Measurements from ENCODE around the gene SHROOM3. TPM values are rescaled to one million over a fixed set of nuclear protein-coding genes. Genes with fewer than 3 reads are reported as not detected.

Gene SHROOM3
- total and polyA plus RNA-seq, 12 donors, result 1.1 to 16.2 (median 8.8) TPM

DNA sequence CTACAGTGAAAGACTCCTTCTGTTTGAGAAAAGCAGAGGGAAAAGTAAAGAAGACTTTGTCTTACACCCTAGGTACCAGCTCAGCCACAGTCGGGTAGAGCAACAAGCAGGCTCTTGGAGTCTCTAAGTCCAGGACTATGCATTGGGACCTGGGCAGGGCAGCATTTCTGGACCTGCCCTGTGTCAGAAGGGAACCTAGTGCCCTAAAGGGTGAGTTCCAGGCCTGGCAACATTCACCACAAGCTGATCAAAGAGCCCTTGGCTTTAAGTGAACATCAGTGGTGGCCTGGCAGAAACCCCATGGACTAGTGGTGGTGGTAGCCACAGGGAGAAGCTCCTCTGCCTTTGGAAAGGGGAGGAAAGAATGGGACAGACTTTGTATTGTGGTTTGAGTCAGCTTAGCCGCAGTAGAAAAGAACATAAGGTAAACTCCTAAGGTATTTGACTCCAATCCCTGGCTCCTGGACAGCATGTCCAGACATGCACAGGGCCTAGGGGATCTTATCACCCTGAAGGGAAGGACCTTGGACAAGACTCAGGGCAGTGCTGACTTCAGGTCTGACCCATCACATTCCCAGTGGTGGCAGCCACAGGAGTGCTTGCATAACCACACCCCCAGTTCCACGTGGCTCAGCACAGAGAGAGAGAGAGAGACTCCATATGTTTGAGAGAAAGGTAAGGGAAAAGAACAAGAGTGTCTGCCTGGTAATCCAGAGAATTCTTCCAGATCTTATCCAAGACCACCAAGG, 46.7 kb upstream of the SHROOM3 start:
- Histone ChIP-seq H3K9me3 (replicated peaks in 1 of 3) (no peaks in the 10 kb centered on the region), H3K27ac (no peak overlapping the region), H3K4me1 (replicated peaks in 1 of 2) (no peaks in the 10 kb centered on the region), H3K36me3 (replicated peaks in 1 of 2) (no peaks in the 10 kb centered on the region), H3K4me3 (no peak overlapping the region), H3K27me3 (no peaks in the 10 kb centered on the region)
- TF ChIP-seq POLR2A (IDR thresholded peaks at IDR 0.05), result no peak
- TF ChIP-seq, protein P1, sequence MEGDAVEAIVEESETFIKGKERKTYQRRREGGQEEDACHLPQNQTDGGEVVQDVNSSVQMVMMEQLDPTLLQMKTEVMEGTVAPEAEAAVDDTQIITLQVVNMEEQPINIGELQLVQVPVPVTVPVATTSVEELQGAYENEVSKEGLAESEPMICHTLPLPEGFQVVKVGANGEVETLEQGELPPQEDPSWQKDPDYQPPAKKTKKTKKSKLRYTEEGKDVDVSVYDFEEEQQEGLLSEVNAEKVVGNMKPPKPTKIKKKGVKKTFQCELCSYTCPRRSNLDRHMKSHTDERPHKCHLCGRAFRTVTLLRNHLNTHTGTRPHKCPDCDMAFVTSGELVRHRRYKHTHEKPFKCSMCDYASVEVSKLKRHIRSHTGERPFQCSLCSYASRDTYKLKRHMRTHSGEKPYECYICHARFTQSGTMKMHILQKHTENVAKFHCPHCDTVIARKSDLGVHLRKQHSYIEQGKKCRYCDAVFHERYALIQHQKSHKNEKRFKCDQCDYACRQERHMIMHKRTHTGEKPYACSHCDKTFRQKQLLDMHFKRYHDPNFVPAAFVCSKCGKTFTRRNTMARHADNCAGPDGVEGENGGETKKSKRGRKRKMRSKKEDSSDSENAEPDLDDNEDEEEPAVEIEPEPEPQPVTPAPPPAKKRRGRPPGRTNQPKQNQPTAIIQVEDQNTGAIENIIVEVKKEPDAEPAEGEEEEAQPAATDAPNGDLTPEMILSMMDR (IDR thresholded peaks at IDR 0.05), result no peak
- intact Hi-C loops (cut with DNase I), result loop anchor here in 1 of 2 donors (10.0 kb wide), 1 partner anchor 124 kb away; no protein-coding TSS in a partner anchor
- WGBS, 4 donors, result 63 to 86% (median 75%) methylated on average over 2 to 3 of the region's 3 CpGs
- DNase-seq, result no peak

DNA sequence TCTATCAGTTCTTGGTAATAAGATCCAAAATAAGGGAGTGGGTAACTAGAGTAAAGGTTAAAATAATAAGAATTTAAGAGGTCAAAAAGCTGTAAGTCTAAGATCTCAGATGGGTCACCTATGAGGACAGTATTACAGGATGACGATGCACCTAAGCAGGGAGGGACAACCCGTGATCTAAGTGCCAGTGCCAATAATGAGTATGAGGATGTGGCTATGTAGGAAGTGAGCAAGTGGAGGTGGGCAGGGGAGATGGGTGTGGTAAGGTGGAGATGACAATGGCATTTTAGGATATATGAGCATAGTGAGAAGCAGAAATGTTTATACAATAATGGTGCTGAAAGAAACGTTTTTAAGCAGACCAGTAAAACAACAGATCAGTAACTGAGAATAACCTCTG, 33.4 kb upstream of the SHROOM3 start:
- intact Hi-C loops (cut with DNase I), result no loop called here
- TF ChIP-seq, protein P1 (IDR thresholded peaks at IDR 0.05), result no peak
- TF ChIP-seq POLR2A (IDR thresholded peaks at IDR 0.05), result no peak
- Histone ChIP-seq H3K36me3 (replicated peaks in 1 of 2) (no peaks in the 10 kb centered on the region), H3K27ac (no peak overlapping the region), H3K4me3 (no peak overlapping the region), H3K9me3 (replicated peaks in 1 of 3) (no peaks in the 10 kb centered on the region), H3K27me3 (no peaks in the 10 kb centered on the region), H3K4me1 (replicated peaks in 1 of 2) (no peaks in the 10 kb centered on the region)
- WGBS, 4 donors, result 58 to 63% (median 60%) methylated on average over 3 of the region's 3 CpGs
- DNase-seq, result no peak

DNA sequence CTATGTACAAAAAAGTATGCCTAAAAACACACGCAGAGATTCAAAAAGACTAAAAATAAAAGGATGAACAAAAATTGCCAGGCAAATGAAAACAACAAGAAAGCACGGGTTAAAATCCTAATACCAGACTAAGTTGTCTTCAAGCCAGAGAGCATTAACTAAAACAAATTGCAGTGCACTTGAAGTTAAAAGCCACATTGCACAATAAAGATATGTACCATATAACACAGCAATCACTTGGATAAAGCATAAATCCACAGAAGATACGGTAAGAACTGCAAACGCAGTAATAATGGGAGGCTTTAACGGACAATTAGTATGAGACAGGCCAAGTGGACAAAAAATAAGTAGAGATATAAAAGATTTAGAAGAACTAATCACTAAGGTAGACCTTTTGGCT, 28.9 kb upstream of the SHROOM3 start:
- intact Hi-C loops (cut with DNase I), result no loop called here
- TF ChIP-seq, protein P1 (IDR thresholded peaks at IDR 0.05), result no peak
- TF ChIP-seq POLR2A (IDR thresholded peaks at IDR 0.05), result no peak
- no peak for DNase-seq
- no peaks in the 10 kb centered on the region for H3K9me3 ChIP-seq (replicated peaks in 1 of 3)
- H3K4me1 ChIP-seq (replicated peaks in 1 of 2), result no peaks in the 10 kb centered on the region
- H3K4me3 ChIP-seq, result no peak overlapping the region
- no peaks in the 10 kb centered on the region for H3K36me3 ChIP-seq (replicated peaks in 1 of 2)
- H3K27ac ChIP-seq, result no peak overlapping the region
- 78 to 82% (median 79%) methylated on average over 5 of the region's 5 CpGs for WGBS, 4 donors
- H3K27me3 ChIP-seq, result no peaks in the 10 kb centered on the region

DNA sequence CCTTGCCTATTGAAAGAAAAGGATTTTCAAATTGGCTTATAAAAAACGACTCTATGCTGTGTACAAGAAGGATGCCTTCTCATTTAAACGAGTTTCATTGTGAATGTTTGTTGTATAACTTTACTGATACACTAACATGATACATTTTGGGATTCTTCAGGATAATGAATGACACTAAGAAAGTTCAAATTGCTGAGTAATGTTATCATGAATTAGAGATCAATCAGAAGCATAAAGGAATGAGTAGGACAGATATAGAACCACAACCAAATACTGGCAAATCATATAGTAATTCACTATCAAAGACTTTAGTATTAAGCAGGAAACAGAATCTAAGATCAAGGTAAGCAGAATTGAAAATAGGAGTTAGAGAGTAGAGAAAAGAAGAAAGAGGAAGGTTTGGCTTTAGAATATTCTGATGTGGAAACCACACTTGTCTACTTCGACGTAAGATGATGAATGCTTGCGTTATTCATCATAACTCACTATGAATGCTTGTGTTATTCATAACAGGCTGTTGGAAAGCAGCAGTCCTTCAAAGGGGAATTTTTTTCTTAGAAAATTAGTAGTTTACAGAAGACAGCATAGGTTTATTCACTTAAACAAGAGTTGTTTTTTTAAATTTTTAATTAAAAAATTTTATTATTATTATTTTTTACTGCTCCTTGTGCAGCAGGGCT, 27.4 kb upstream of the SHROOM3 start:
- 48 to 56% (median 52%) methylated on average over 5 of the region's 5 CpGs for WGBS, 4 donors
- Histone ChIP-seq H3K4me1 (replicated peaks in 1 of 2) (no peaks in the 10 kb centered on the region), H3K9me3 (replicated peaks in 1 of 3) (no peaks in the 10 kb centered on the region), H3K4me3 (no peak overlapping the region), H3K27ac (no peak overlapping the region), H3K27me3 (no peaks in the 10 kb centered on the region), H3K36me3 (replicated peaks in 1 of 2) (no peaks in the 10 kb centered on the region)
- intact Hi-C loops (cut with DNase I), result no loop called here
- TF ChIP-seq, protein P1 (IDR thresholded peaks at IDR 0.05), result no peak
- TF ChIP-seq POLR2A (IDR thresholded peaks at IDR 0.05), result no peak
- no peak for DNase-seq

All from adrenal gland (tissue), 12 donors.